GM19463 (cell line): ENCODE results near the gene TSR1.

Experiments used
- ATAC-seq: cut with Tn5 transposase; IDR thresholded peaks from one replicate; pipeline ENCODE4 v1.9.1; 2021; ENCODE audit warnings: mild to moderate bottlenecking, moderate library complexity; ENCODE audit not compliant: unreplicated experiment

Gene TSR1

GRCh38 chr17:2336215-2336851, at the start of gene TSR1:
Gene TSR1, minus strand, starts transcription at chr17:2336457. Its CDS starts 30 bp downstream, at chr17:2336427.
- peak; percentile 79 for ATAC-seq

- no peak for ATAC-seq
Measured at GRCh38 chr17:2385240-2386210, 49.3 kb upstream of the TSR1 start.

- ATAC-seq = no peak
Measured at GRCh38 chr17:2384439-2385127, 48.3 kb upstream of the TSR1 start.

GRCh38 chr17:2383628-2384167, 47.4 kb upstream of the TSR1 start:
- no peak for ATAC-seq

DNA sequence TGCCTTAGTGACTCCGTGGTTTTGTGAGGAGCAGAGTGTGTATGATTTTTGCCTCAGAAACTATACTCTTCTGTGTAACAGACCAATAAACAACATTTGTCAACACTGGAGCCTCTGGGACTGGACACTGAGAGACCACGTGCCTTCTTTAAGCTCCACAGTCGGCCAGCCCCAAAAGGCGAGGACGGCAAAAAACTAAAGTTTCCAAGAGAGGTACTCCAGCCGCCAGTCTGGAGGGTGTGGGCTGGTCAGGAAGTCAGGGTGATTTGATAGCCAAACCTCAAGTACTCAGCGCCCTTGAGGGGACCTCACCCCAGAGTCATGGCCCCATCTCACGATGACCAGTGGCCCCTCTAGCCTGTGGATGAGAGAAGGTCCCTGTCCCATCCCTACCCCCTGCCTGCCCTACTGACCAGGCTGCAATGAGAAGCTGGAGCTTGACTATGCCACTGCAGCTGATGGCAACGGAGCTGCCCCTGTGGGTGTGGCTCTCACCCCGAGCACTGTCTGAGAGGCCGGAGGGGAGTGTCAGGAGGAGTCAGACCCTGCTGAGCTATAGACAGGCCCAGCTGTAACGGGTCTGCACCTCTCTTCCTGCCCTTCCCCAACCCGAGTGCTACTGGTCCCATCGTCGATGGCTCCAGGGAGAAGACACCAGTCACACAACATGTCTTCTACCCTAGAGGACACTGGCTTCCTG, 44.8 kb upstream of the TSR1 start:
- no peak for ATAC-seq

GRCh38 chr17:2380226-2380922, 44.1 kb upstream of the TSR1 start:
- no peak for ATAC-seq

- ATAC-seq = no peak
Measured at GRCh38 chr17:2379489-2380225, 43.4 kb upstream of the TSR1 start.

- no peak for ATAC-seq
Measured at GRCh38 chr17:2378905-2379304, 42.6 kb upstream of the TSR1 start.

- no peak for ATAC-seq
Measured at GRCh38 chr17:2377659-2378058, 41.4 kb upstream of the TSR1 start.

DNA sequence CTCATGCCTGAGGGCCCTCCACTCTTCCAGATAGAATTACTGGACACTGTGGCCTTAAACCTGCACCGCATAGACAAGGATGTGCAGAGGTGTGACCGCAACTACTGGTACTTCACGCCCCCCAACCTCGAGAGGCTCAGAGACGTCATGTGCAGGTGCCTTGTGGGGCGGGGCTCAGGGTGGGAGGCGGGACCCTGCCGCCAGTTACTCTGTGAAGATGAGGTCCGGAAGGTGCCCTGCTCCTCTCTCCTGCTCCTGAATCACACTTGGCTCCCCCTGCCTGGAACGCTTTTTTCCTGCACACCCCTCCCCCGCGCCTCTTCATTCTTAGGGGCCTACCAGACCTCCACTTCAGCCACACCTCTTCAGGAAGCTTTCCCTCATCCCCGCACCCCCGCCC, 39.9 kb upstream of the TSR1 start:
- no peak for ATAC-seq

DNA sequence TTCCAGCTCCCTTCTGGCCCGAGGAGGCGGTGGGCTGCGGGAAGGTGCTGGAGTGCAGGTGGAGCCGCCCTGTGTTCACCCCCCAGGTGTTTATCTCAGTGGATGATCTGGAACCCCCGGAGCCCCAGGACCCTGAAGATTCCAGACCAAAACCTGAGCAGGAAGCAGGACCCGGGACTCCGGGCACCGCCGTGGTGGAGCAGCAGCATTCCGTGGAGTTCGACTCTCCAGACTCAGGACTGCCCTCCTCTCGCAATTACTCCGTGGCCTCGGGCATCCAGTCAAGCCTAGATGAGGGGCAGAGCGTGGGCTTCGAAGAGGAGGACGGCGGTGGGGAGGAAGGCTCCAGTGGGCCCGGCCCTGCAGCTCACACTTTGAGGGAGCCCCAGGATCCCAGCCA, 39.1 kb upstream of the TSR1 start:
- ATAC-seq = no peak

DNA sequence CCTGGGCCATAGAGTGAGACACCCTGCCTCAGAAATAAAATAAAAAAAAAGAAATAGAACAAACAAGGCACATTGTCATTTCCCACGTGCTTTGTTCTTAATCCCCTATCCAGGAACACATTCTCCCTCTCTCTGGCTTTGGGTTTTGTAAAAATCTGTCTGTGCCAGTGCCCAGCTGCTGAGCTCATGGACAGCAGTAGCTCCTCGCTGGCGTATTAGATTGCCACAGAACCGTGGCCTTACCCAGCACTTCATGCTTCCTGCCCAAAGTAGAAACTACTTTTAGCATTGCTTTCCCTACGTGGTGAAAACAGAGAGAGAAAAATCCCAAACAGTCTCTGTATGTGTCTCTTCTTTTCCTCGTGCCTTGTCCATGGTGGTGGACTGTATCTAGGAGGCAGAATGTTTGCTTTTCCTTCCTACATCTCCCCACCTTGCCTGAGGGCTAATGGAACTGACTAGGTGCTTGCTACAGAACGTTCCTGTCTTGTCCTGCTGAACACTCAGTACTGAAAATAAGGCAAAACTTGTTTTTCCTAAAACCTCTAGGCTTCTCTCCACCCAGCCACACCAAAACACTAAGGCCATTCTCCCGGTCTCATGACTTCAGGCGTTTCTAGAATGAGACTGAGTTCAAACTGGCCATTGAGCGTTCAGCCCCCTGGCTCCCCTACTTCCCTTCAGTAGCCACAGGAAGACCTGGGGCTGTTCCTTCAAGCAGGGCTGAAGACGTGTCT, 38.5 kb upstream of the TSR1 start:
- no peak for ATAC-seq

DNA sequence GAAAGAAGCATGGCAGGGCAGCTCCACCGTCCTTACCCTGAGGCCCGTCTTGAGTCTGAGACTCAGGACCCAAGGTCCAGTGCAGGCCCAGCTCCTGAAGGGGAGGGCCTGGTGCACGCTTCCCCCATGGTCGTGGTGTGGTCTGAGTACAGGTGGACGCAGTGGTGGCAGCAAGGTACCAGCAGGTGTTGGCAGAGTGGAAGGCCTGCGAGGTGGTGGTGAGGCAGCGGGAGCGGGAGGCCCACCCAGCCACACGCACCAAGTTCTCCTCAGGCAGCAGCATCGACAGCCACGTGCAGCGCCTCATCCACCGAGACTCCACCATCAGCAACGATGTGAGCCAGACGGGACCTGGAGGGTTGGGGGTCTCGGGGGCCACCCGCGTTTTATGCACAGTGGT, 36.9 kb upstream of the TSR1 start:
- no peak for ATAC-seq

GRCh38 chr17:2372681-2373080, 36.4 kb upstream of the TSR1 start:
- ATAC-seq = no peak

- ATAC-seq = no peak
Measured at GRCh38 chr17:2372180-2372579, 35.9 kb upstream of the TSR1 start.

GRCh38 chr17:2371183-2372130, 35.2 kb upstream of the TSR1 start:
- ATAC-seq = no peak

GRCh38 chr17:2370211-2370589, 33.9 kb upstream of the TSR1 start:
- no peak for ATAC-seq
